GM10248 (cell line): ENCODE data around the gene SGF29.
"Not testable (repeated sequence)": the region's sequence is repeated elsewhere in the genome, so short reads cannot be mapped to it uniquely, and the experiment has no call there.

Experiments
- CTCF ChIA-PET: fragments of 300-600 bp; sonication (Branson Sonifier 250); formaldehyde crosslinking; extraction: SDS; loops from one replicate; lab custom pipeline; 2021; ENCODE audit warnings: antibody characterized with exemption; lab: Yijun Ruan, JAX
- POLR2A ChIA-PET: fragments of 350-650 bp; sonication (Branson Sonifier 250); formaldehyde crosslinking; extraction: SDS; loops from one replicate; lab custom pipeline; 2020; ENCODE audit warnings: antibody characterized with exemption; lab: Yijun Ruan, JAX
- DNase-seq: peaks from one replicate; pipeline ENCODE4 v3.0.0; 2012; ENCODE audit errors: extremely low spot score
- TF ChIP-seq, protein P1 (sequence below): IDR thresholded peaks from 2 replicates; pipeline ENCODE4 v1.5.1; 2012; ENCODE audit warnings: mild to moderate bottlenecking, low read depth; ENCODE audit errors: extremely low read depth, missing control alignments, control extremely low read depth

The SGF29 gene

GRCh38 chr16:28614561-28614960, 60.8 kb downstream of the SGF29 start:
- DNase-seq, CTCF ChIA-PET, POLR2A ChIA-PET: not testable (repeated sequence)

DNA sequence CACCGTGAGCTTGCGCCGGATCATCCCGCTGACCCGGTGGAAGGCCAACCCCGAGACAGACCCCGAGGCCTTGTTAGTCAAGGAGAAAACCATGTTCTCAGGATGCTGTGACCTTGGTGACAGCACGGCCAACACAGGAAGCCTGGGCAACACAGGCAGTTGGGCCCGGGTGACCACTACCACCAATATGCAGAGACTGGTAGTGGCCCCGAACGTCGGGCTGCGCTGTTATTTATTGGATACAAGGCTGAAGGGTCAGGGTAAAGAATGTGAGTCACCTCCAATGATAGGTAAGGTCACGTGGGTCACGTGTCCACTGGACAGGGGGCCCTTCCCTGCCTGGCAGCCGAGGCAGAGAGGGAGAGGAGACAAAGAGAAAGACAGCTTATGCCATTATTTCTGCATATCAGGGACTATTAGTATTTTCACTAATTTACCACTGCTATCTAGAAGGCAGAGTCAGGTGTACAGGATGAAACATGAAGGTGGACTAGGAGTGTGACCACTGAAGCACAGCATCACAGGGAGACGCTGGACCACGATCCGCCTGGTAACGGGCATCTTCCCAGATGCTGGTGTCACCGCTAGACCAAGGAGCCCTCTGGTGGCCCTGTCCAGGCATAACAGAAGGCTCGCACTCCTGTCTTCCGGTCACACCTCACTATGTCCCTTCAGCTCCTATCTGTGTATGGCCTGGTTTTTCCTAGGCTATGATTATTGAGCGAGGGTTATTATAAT, 61.9 kb downstream of the SGF29 start:
- DNase-seq, POLR2A ChIA-PET: not testable (repeated sequence)
- TF ChIP-seq, protein P1, sequence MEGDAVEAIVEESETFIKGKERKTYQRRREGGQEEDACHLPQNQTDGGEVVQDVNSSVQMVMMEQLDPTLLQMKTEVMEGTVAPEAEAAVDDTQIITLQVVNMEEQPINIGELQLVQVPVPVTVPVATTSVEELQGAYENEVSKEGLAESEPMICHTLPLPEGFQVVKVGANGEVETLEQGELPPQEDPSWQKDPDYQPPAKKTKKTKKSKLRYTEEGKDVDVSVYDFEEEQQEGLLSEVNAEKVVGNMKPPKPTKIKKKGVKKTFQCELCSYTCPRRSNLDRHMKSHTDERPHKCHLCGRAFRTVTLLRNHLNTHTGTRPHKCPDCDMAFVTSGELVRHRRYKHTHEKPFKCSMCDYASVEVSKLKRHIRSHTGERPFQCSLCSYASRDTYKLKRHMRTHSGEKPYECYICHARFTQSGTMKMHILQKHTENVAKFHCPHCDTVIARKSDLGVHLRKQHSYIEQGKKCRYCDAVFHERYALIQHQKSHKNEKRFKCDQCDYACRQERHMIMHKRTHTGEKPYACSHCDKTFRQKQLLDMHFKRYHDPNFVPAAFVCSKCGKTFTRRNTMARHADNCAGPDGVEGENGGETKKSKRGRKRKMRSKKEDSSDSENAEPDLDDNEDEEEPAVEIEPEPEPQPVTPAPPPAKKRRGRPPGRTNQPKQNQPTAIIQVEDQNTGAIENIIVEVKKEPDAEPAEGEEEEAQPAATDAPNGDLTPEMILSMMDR = peak; percentile 66
- CTCF ChIA-PET = interaction anchor here (1.1 to 1.4 kb wide), 3 partner anchors 11 to 60 kb away, joined by 4 to 5 read pairs (median 5); no protein-coding TSS in a partner anchor

DNA sequence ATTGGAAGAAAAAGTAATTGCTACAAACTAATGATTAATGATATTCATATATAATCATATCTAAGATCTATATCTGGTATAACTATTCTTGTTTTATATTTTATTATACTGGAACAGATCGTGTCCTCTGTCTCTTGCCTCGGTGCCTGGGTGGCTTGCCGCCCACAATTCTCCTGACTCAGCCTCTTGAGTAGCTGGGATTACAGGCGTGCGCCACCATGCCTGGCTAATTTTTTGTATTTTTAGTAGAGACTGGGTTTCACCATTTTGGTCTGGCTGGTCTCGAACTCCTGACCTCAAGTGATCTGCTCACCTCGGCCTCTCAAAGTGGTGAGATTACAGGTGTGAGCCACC, 62.5 kb downstream of the SGF29 start:
- CTCF ChIA-PET = interaction anchor here (1.1 to 1.4 kb wide), 3 partner anchors 12 to 60 kb away, joined by 4 to 5 read pairs (median 5); no protein-coding TSS in a partner anchor
- DNase-seq, POLR2A ChIA-PET: not testable (repeated sequence)

DNA sequence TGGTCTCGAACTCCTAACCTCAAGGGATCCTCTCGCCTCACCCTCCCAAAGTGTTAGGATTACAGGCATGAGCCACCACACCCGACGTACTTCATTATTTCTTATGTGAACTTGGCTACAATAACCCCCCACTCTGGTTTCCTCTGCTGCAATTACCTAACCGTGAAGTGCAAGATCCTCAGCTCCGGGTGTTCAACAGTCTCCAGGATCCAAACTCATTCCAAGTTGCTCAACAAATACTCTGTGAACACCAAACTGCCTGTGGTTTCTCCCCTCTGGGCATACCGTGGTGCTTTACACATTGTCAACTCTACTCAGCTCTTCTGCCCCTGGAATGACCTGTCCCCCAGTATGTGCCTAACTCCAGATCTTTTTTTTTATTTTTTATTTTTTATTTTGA, 62.9 kb downstream of the SGF29 start:
- POLR2A ChIA-PET = no interaction called here
- TF ChIP-seq, protein P1 = no peak
- CTCF ChIA-PET = interaction anchor here (1.1 to 1.4 kb wide), 3 partner anchors 12 to 61 kb away, joined by 4 to 5 read pairs (median 5); no protein-coding TSS in a partner anchor
- DNase-seq = no peak

- POLR2A ChIA-PET = no interaction called here
- CTCF ChIA-PET = no interaction called here
- TF ChIP-seq, protein P1 = no peak
- DNase-seq = no peak
Measured at GRCh38 chr16:28617874-28618273, 64.2 kb downstream of the SGF29 start.

GRCh38 chr16:28620316-28620715, 66.6 kb downstream of the SGF29 start:
- DNase-seq, POLR2A ChIA-PET, CTCF ChIA-PET: not testable (repeated sequence)

- DNase-seq = no peak
- CTCF ChIA-PET = no interaction called here
- POLR2A ChIA-PET = interaction anchor here (0.6 kb wide), 1 partner anchor 608 kb away, joined by 4 read pairs; no protein-coding TSS in a partner anchor
- TF ChIP-seq, protein P1 = no peak
Measured at GRCh38 chr16:28621481-28622155, 67.9 kb downstream of the SGF29 start.

DNA sequence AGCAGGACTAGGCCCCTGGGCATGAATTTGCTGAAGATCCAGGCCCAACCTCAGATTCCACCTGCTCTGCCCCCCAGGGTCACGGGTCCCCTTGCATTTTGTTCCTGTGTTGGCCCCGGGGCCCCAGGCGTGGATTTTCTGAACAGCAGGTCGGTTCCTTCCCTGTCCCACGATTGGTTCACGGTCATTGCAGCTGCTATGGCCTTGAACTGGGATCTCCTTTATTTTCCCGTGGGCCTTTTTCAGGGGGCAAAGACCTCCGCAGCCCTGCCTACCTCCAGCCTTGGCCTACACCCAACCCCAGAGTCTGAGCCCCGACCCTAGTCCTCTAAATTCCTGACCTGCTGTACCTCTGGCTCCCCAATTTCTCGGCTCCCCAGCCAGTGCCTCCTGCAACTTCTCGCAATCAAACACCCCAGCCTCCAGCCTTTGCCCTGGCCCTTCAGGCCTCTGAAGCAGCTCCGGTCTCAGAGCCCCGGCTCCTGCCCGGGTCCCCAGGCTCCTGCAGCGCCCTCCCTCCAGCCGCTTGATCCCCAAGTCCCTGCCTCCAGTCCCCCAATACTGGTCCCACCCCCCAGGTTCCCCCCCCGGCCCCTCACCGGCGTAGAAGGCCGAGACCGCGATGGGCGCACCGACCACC, 68.9 kb downstream of the SGF29 start:
- DNase-seq, POLR2A ChIA-PET: not testable (repeated sequence)
- CTCF ChIA-PET = interaction anchor here (0.8 kb wide), 1 partner anchor 12 kb away, joined by 5 read pairs; the partner anchor contains the start of gene SULT1A1
